GM21529 (cell line): ENCODE data around the gene SEMA4B.
A peak's percentile ranks its signal among the peaks of the same experiment; 100 is the strongest.

Experiments
- ATAC-seq: cut with Tn5 transposase; IDR thresholded peaks from one replicate; pipeline ENCODE4 v1.9.1; 2021; ENCODE audit not compliant: unreplicated experiment

The SEMA4B gene

GRCh38 chr15:90203922-90204321 lies 2.8 kb downstream of the SEMA4B start:
- no peak for ATAC-seq

- no peak for ATAC-seq
Measured at GRCh38 chr15:90205050-90205848, 4.1 kb downstream of the SEMA4B start.

GRCh38 chr15:90205886-90206285 lies 4.8 kb downstream of the SEMA4B start:
- no peak for ATAC-seq

- ATAC-seq = no peak
Measured at GRCh38 chr15:90207252-90207651, 6.1 kb downstream of the SEMA4B start.

- ATAC-seq = no peak
Measured at GRCh38 chr15:90208356-90208755, 7.2 kb downstream of the SEMA4B start.

- peak; percentile 72 for ATAC-seq
Measured at GRCh38 chr15:90209591-90209990, 8.5 kb downstream of the SEMA4B start.

GRCh38 chr15:90210593-90210992 lies 9.5 kb downstream of the SEMA4B start:
- ATAC-seq = no peak

GRCh38 chr15:90211009-90211408 lies 9.9 kb downstream of the SEMA4B start:
- ATAC-seq = no peak

- ATAC-seq = no peak
Measured at GRCh38 chr15:90211440-90212143, 10.5 kb downstream of the SEMA4B start.

GRCh38 chr15:90212221-90213098 lies 11.3 kb downstream of the SEMA4B start:
- no peak for ATAC-seq

GRCh38 chr15:90213122-90213817 lies 12.1 kb downstream of the SEMA4B start:
- ATAC-seq = no peak

- no peak for ATAC-seq
Measured at GRCh38 chr15:90213818-90214204, 12.7 kb downstream of the SEMA4B start.

- no peak for ATAC-seq
Measured at GRCh38 chr15:90214553-90215196, 13.5 kb downstream of the SEMA4B start.

GRCh38 chr15:90217671-90218394 lies 16.7 kb downstream of the SEMA4B start:
- ATAC-seq = no peak

- peak; percentile 48 for ATAC-seq
Measured at GRCh38 chr15:90219421-90220141, 18.5 kb downstream of the SEMA4B start.

- ATAC-seq = no peak
Measured at GRCh38 chr15:90221246-90221900, 20.2 kb downstream of the SEMA4B start.

- ATAC-seq = no peak
Measured at GRCh38 chr15:90222547-90222946, 21.4 kb downstream of the SEMA4B start.

- no peak for ATAC-seq
Measured at GRCh38 chr15:90223441-90224165, 22.5 kb downstream of the SEMA4B start.
